GM23338 (cell line): Measurements from ENCODE around the gene NIN. TPM values are rescaled to one million over a fixed set of nuclear protein-coding genes. Genes with fewer than 3 reads are reported as not detected.

Source experiments
- ATAC-seq: fragments of 200-7000 bp; cut with Tn5 transposase; 3 replicates; pipeline ENCODE4 v1.9.1; 2020
- DNase-seq: peaks from one replicate; pipeline ENCODE4 v3.0.0-alpha.2; 2015; ENCODE audit warnings: low spot score
- H2AFZ ChIP-seq: fragments of 200-600 bp; sonication (generic); 2 replicates; pipeline ENCODE4 v1.8.0; 2016; ENCODE audit warnings: antibody characterized with exemption, mild to moderate bottlenecking, moderate library complexity
- H3F3A ChIP-seq: fragments of 200-600 bp; sonication (generic); replicated peaks from 2 replicates; pipeline ENCODE4 v1.8.0; 2017; ENCODE audit warnings: antibody characterized with exemption, mixed run types, low read depth
- H3K27ac ChIP-seq: fragments of 200-600 bp; sonication (generic); 2 replicates; pipeline ENCODE4 v1.6.1; 2016; ENCODE audit warnings: low read depth
- H3K27me3 ChIP-seq: fragments of 200-600 bp; sonication (generic); 2 replicates; pipeline ENCODE4 v1.8.0; 2016; ENCODE audit warnings: mild to moderate bottlenecking, mixed run types, moderate library complexity; ENCODE audit not compliant: insufficient read depth
- H3K36me3 ChIP-seq: fragments of 200-600 bp; sonication (generic); 2 replicates; pipeline ENCODE4 v1.8.0; 2016; ENCODE audit warnings: mild to moderate bottlenecking; ENCODE audit not compliant: insufficient read depth
- H3K4me1 ChIP-seq: fragments of 200-600 bp; sonication (generic); 2 replicates; pipeline ENCODE4 v1.8.0; 2016; ENCODE audit warnings: mild to moderate bottlenecking, moderate library complexity; ENCODE audit not compliant: insufficient read depth
- H3K4me2 ChIP-seq: fragments of 200-600 bp; sonication (generic); 2 replicates; pipeline ENCODE4 v1.7.1; 2017; ENCODE audit warnings: mixed run types
- H3K4me3 ChIP-seq: fragments of 200-600 bp; sonication (generic); 2 replicates; pipeline ENCODE4 v1.6.1; 2016; ENCODE audit warnings: mixed run types
- H3K79me2 ChIP-seq: fragments of 200-600 bp; sonication (generic); replicated peaks from 2 replicates; pipeline ENCODE4 v1.8.0; 2017; ENCODE audit warnings: mild to moderate bottlenecking; ENCODE audit not compliant: insufficient read depth
- H3K9me2 ChIP-seq: fragments of 200-600 bp; sonication (generic); 2 replicates; pipeline ENCODE4 v1.8.0; 2017; ENCODE audit not compliant: insufficient read depth
- H4K20me1 ChIP-seq: fragments of 200-600 bp; sonication (generic); replicated peaks from 2 replicates; pipeline ENCODE4 v1.8.0; 2017; ENCODE audit warnings: mild to moderate bottlenecking; ENCODE audit not compliant: insufficient read depth
- H3K27ac Mint-ChIP-seq: 2 replicates; pipeline ENCODE4 v1.8.0; 2020; ENCODE audit warnings: inconsistent platforms, mild to moderate bottlenecking, moderate library complexity, mixed read lengths
- H3K27me3 Mint-ChIP-seq: 3 replicates; pipeline ENCODE4 v1.8.0; 2022; ENCODE audit warnings: low read depth, mild to moderate bottlenecking, moderate library complexity, mixed read lengths, inconsistent platforms; ENCODE audit not compliant: insufficient read depth, poor library complexity
- H3K36me3 Mint-ChIP-seq: 3 replicates; pipeline ENCODE4 v1.8.0; 2021; ENCODE audit warnings: low read depth, mild to moderate bottlenecking, inconsistent platforms, moderate library complexity, mixed read lengths
- H3K4me1 Mint-ChIP-seq: 3 replicates; pipeline ENCODE4 v1.8.0; 2020; ENCODE audit warnings: mild to moderate bottlenecking, inconsistent platforms, mixed read lengths
- H3K4me3 Mint-ChIP-seq: 3 replicates; pipeline ENCODE4 v1.8.0; 2021; ENCODE audit warnings: moderate library complexity, mild to moderate bottlenecking, inconsistent platforms, mixed read lengths
- H3K9me3 Mint-ChIP-seq: 3 replicates; pipeline ENCODE4 v1.8.0; 2020; ENCODE audit warnings: moderate library complexity, mild to moderate bottlenecking, inconsistent platforms, mixed read lengths
- CREB1 ChIP-seq: fragments of 250-450 bp; sonication (Bioruptor Pico); IDR thresholded peaks from 2 replicates; pipeline ENCODE4 v1.5.0; 2020; ENCODE audit warnings: low read depth, mild to moderate bottlenecking, moderate library complexity
- ETS1 ChIP-seq: IDR thresholded peaks from 2 replicates; pipeline ENCODE4 v1.6.1; 2016; ENCODE audit warnings: antibody characterized with exemption
- EZH2 ChIP-seq: fragments of 200-600 bp; sonication (generic); IDR thresholded peaks from one replicate; pipeline ENCODE4 v1.8.0; 2017; ENCODE audit warnings: antibody characterized with exemption, mild to moderate bottlenecking, low read depth; ENCODE audit not compliant: unreplicated experiment
- EZH2phosphoT487 ChIP-seq: fragments of 200-600 bp; sonication (generic); IDR thresholded peaks from one replicate; pipeline ENCODE4 v1.8.1; 2018; ENCODE audit warnings: antibody characterized with exemption; ENCODE audit not compliant: unreplicated experiment
- JUNB ChIP-seq: IDR thresholded peaks from one replicate; pipeline ENCODE4 v1.6.1; 2016; ENCODE audit warnings: antibody characterized with exemption; ENCODE audit not compliant: unreplicated experiment
- NANOG ChIP-seq: IDR thresholded peaks from 2 replicates; pipeline ENCODE4 v1.6.1; 2016; ENCODE audit warnings: antibody characterized with exemption, borderline replicate concordance
- POLR2AphosphoS5 ChIP-seq: IDR thresholded peaks from 2 replicates; pipeline ENCODE4 v1.6.1; 2016; ENCODE audit warnings: antibody characterized with exemption, low read depth
- REST ChIP-seq: IDR thresholded peaks from one replicate; pipeline ENCODE4 v1.6.1; 2018; ENCODE audit warnings: antibody characterized with exemption; ENCODE audit not compliant: unreplicated experiment
- STAT1 ChIP-seq: IDR thresholded peaks from one replicate; pipeline ENCODE4 v1.6.1; 2016; ENCODE audit warnings: antibody characterized with exemption; ENCODE audit not compliant: unreplicated experiment
- ZNF114 ChIP-seq: fragments of 250-450 bp; sonication (Bioruptor Pico); IDR thresholded peaks from 2 replicates; pipeline ENCODE4 v1.5.0; 2020; ENCODE audit warnings: mild to moderate bottlenecking, moderate library complexity
- ZNF331 ChIP-seq: fragments of 250-450 bp; sonication (Bioruptor Pico); IDR thresholded peaks from 2 replicates; pipeline ENCODE4 v1.5.0; 2020; ENCODE audit warnings: low read depth, mild to moderate bottlenecking, moderate library complexity
- polyA plus RNA-seq: library from polyadenylated mRNA; unstranded; fragments of >200 nt; fragmentation: Nextera tagmentation; extraction: Ambion mirVana; gene quantifications from 2 replicates; pipeline ENCODE4 v1.2.1, GENCODE V29; 2016
- total RNA-seq: library from RNA; depleted of rRNA; stranded (reverse); fragments of >200 nt; shearing (Covaris generic); gene quantifications from 2 replicates; pipeline ENCODE4 v1.2.3, GENCODE V29; 2014

NIN gene
- total and polyA plus RNA-seq, 2 experiments from 2014 or later = 7.4 to 17.4 TPM

- TF ChIP-seq ZNF114 (CRISPR knock-in tag) (no peak), JUNB (no peak), REST (no peak), STAT1 (no peak), POLR2AphosphoS5 (no peak), ZNF331 (CRISPR knock-in tag) (no peak), NANOG (no peak), EZH2phosphoT487 (no peak)
These were observed 60.4 kb downstream of the NIN start (continued) for GRCh38 chr14:50770586-50770985.

- H4K20me1 ChIP-seq = no peaks in the 10 kb centered on the region
- H3K36me3 Mint-ChIP-seq = peaks cover 42% of the 10 kb centered on the region
- H3F3A ChIP-seq = no peaks in the 10 kb centered on the region
- H3K27ac ChIP-seq = no peak overlapping the region
- no peak for TF ChIP-seq POLR2AphosphoS5
- no peak for TF ChIP-seq ZNF331 (CRISPR knock-in tag)
- no peak for TF ChIP-seq ETS1
- no peak for TF ChIP-seq EZH2
- no peak for TF ChIP-seq CREB1
- no peaks in the 10 kb centered on the region for H3K36me3 ChIP-seq
- no peaks in the 10 kb centered on the region for H3K9me2 ChIP-seq
- no peak overlapping the region for H3K4me2 ChIP-seq
- peaks cover 3% of the 10 kb centered on the region for H3K27me3 Mint-ChIP-seq
- H3K9me3 Mint-ChIP-seq = no peaks in the 10 kb centered on the region
- ATAC-seq = no peak
- H3K27ac Mint-ChIP-seq = no peak overlapping the region
- H3K79me2 ChIP-seq = no peaks in the 10 kb centered on the region
- H3K4me3 ChIP-seq = no peak overlapping the region
- DNase-seq = no peak
- no peaks in the 10 kb centered on the region for H3K27me3 ChIP-seq
- H3K4me1 Mint-ChIP-seq = no peaks in the 10 kb centered on the region
- no peak overlapping the region for H2AFZ ChIP-seq
- no peaks in the 10 kb centered on the region for H3K4me1 ChIP-seq
- no peak overlapping the region for H3K4me3 Mint-ChIP-seq
These were observed 61.0 kb downstream of the NIN start for GRCh38 chr14:50769863-50770500.
